Transverse colon (tissue), 4 donors: Measurements from ENCODE around the gene MPDU1. TPM values are rescaled to one million over a fixed set of nuclear protein-coding genes. Genes with fewer than 3 reads are reported as not detected.

Experiments used
- DNase-seq: peaks from one replicate; pipeline ENCODE4 v3.0.0-alpha.2; 2019
- H3K27ac ChIP-seq, 4 donors: fragments of 200-600 bp; sonication (generic); 2 replicates each; pipeline ENCODE4 v1.5.1; 2016 to 2018; ENCODE audit warnings: inconsistent platforms in 4 of 4
- H3K27me3 ChIP-seq: fragments of 200-600 bp; sonication (generic); 2 replicates; pipeline ENCODE4 v1.5.1; 2017; ENCODE audit warnings: inconsistent platforms
- H3K36me3 ChIP-seq, 4 donors: fragments of 200-600 bp; sonication (generic); 2 replicates each; pipeline ENCODE4 v1.5.1; 2017 to 2019; ENCODE audit warnings: inconsistent platforms in 4 of 4
- H3K4me1 ChIP-seq, 4 donors: fragments of 200-600 bp; sonication (generic); 2 replicates each; pipeline ENCODE4 v1.5.1; 2017 to 2020; ENCODE audit warnings: inconsistent platforms in 4 of 4
- H3K4me3 ChIP-seq, 4 donors: fragments of 200-600 bp; sonication (generic); 1 replicate in 1 of 4; 2 replicates in 3 of 4; pipeline versions ENCODE4 v1.5.1 to v1.6.1; 2017 to 2019; ENCODE audit warnings: inconsistent platforms in 4 of 4
- H3K9me3 ChIP-seq, 2 donors: fragments of 200-600 bp; sonication (generic); 2 replicates each; pipeline ENCODE4 v1.5.1; 2017 to 2019; ENCODE audit warnings: inconsistent platforms in 2 of 2
- EP300 ChIP-seq: sonication (generic); formaldehyde crosslinking; IDR thresholded peaks from one replicate; pipeline ENCODE4 v1.6.1; 2017; ENCODE audit warnings: antibody characterized with exemption, low read depth
- POLR2A ChIP-seq: fragments of 450-650 bp; IDR thresholded peaks from one replicate; pipeline ENCODE4 v1.6.1; 2016; ENCODE audit warnings: antibody characterized with exemption, mild to moderate bottlenecking, moderate library complexity
- POLR2AphosphoS5 ChIP-seq, 3 donors: sonication (generic); formaldehyde crosslinking; IDR thresholded peaks; one replicate each; pipeline ENCODE4 v1.6.1; 2016; ENCODE audit warnings: antibody characterized with exemption in 3 of 3
- WGBS, 2 donors: methylation state at CpG; one replicate each; pipeline ENCODE4 v1.1.5; 2018; ENCODE audit warnings: low coverage in 1 of 2; 5-methylcytosine and 5-hydroxymethylcytosine counted together
- in situ Hi-C, 4 donors: fragments of 200-750 bp; cut with MboI; loops; one replicate each; pipeline versions ENCODE4 v1.15.0 to v1.15.1; 2017; ENCODE audit warnings: low sequenced_read_pairs in 3 of 4, low pct_ligation_motif_present in 1 of 4, low pct_unique_long_range_greater_than_20kb in 1 of 4
- intact Hi-C: fragments of 100-400 bp; cut with DNase I; formaldehyde crosslinking; loops from one replicate; pipeline ENCODE4 v1.15.1; 2023; ENCODE audit warnings: low total_unique reads
- total RNA-seq, 4 donors: library from RNA; depleted of rRNA; stranded (reverse); fragments of >200 nt; gene quantifications; one replicate each; pipeline ENCODE4 v1.1.0, GENCODE V29; 2016
- TF ChIP-seq, protein P1 (sequence below), 5 experiments: fragments of 200-600 bp in 3 of 5; fragments of 450-650 bp in 2 of 5; sonication (generic) in 3 of 5; IDR thresholded peaks; 1 replicate in 2 of 5; 2 replicates in 3 of 5; pipeline ENCODE4 v1.5.1; 2016 to 2017; ENCODE audit warnings: antibody characterized with exemption in 5 of 5, inconsistent platforms in 3 of 5, mild to moderate bottlenecking in 2 of 5, moderate library complexity in 1 of 5

Gene MPDU1
- total RNA-seq, 4 donors from 2014 or later = 97.9 to 312 (median 157) TPM

DNA sequence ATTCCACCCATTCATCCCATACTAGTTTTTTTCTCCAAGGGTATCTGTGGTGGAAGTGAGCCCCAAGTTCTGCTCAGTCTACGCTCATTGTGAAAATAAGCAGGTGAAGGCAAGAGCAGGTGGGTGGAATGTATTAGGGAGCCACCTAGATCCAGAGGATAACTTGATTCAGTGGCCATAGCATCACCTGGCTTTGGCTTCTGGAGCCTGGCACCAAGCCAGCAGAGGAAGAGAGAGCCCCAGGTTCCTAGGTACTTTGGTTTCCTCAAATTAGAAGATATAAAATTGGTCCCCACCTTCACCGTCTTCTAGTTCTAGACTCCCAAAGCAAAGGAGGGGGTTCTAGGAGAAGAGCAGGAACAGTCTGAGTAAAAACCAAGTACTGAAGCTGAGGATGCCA, 27.0 kb downstream of the MPDU1 start:
- TF ChIP-seq, protein P1, sequence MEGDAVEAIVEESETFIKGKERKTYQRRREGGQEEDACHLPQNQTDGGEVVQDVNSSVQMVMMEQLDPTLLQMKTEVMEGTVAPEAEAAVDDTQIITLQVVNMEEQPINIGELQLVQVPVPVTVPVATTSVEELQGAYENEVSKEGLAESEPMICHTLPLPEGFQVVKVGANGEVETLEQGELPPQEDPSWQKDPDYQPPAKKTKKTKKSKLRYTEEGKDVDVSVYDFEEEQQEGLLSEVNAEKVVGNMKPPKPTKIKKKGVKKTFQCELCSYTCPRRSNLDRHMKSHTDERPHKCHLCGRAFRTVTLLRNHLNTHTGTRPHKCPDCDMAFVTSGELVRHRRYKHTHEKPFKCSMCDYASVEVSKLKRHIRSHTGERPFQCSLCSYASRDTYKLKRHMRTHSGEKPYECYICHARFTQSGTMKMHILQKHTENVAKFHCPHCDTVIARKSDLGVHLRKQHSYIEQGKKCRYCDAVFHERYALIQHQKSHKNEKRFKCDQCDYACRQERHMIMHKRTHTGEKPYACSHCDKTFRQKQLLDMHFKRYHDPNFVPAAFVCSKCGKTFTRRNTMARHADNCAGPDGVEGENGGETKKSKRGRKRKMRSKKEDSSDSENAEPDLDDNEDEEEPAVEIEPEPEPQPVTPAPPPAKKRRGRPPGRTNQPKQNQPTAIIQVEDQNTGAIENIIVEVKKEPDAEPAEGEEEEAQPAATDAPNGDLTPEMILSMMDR (IDR thresholded peaks at IDR 0.05) = no peak
- TF ChIP-seq EP300 (no peak), POLR2A (no peak), POLR2AphosphoS5 (IDR thresholded peaks at IDR 0.05) (no peak)
- 98 to 100% methylated on average over 1 to 2 of the region's 2 CpGs for WGBS, 2 donors
- Histone ChIP-seq H3K4me1 (peaks cover 16 to 32% (median 27%) of the 10 kb centered on the region in 4 donors), H3K4me3 (no peak overlapping the region), H3K9me3 (no peaks in the 10 kb centered on the region), H3K27me3 (no peaks in the 10 kb centered on the region), H3K27ac (no peak overlapping the region), H3K36me3 (peaks cover 0 to 1% (median 0%) of the 10 kb centered on the region in 4 donors)
- intact Hi-C loops = no loop called here
- DNase-seq = no peak
- in situ Hi-C loops = no loop called here

DNA sequence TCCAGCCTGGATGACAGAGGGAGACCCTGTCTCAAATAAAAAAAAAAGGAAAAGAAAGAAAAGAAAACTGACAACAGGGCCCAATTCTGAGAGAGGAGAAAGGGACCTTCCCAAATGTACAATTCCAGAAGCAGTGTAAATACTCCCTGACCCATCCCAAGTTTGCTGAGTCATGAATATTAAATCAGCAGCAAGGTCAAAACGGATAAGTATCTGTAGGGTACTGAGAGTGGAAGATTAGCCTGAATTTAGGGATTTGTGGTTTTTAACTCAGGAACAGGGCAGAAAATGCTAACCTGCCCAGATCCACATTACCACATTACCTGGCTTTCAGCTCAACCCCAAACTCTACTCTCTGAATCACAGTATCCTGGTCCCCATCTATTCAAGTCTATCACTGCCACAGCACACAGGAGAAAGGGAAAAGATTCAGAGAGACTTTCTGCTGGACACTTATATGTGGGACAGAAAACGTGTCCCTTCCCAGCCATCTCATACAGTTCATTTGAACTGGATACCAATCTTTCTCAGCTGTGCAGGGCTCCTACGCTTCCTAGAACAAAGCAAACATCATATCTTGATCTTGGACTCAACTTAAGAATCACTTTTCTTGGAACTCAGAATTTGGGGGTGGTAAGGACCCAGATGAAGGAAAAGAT, 28.1 kb downstream of the MPDU1 start:
- in situ Hi-C loops = no loop called here
- H3K27me3 ChIP-seq = no peaks in the 10 kb centered on the region
- TF ChIP-seq EP300 (no peak), POLR2A (no peak), POLR2AphosphoS5 (IDR thresholded peaks at IDR 0.05) (no peak)
- TF ChIP-seq, protein P1 (IDR thresholded peaks at IDR 0.05) = no peak
- intact Hi-C loops = no loop called here
- H3K4me1 ChIP-seq = peaks cover 16 to 34% (median 27%) of the 10 kb centered on the region in 4 donors
- no peak overlapping the region for H3K27ac ChIP-seq
- DNase-seq = no peak
- no peaks in the 10 kb centered on the region for H3K9me3 ChIP-seq
- no peaks in the 10 kb centered on the region for H3K36me3 ChIP-seq
- H3K4me3 ChIP-seq = no peak overlapping the region
- 75 to 100% methylated on average over 1 to 3 of the region's 3 CpGs for WGBS, 2 donors

DNA sequence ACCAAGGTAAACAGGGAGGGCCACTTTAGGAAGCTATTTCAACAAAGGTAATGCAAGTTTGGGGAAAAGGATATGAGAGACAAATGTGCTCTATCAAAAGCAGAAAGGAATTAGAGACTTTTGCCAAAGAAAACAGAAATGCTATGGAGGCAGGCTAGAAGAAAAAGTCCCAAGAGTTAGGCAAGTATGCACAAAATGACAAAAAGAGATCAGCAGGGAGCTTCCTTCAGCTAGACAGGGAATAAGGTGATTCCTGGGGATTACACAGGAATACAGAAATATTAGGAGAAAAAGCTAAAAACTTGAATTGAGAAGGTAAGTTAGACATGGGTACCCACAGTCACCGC, 28.6 kb downstream of the MPDU1 start:
- 96 to 100% methylated on average over 1 of the region's 1 CpG for WGBS, 2 donors
- intact Hi-C loops = no loop called here
- no peak overlapping the region for H3K27ac ChIP-seq
- in situ Hi-C loops = no loop called here
- H3K9me3 ChIP-seq = no peaks in the 10 kb centered on the region
- peaks cover 16 to 34% (median 27%) of the 10 kb centered on the region in 4 donors for H3K4me1 ChIP-seq
- H3K36me3 ChIP-seq = no peaks in the 10 kb centered on the region
- no peak overlapping the region for H3K4me3 ChIP-seq
- no peak for DNase-seq
- no peaks in the 10 kb centered on the region for H3K27me3 ChIP-seq
- TF ChIP-seq EP300 (no peak), POLR2A (no peak), POLR2AphosphoS5 (IDR thresholded peaks at IDR 0.05) (no peak)
- TF ChIP-seq, protein P1 (IDR thresholded peaks at IDR 0.05) = no peak

- Histone ChIP-seq H3K9me3 (no peaks in the 10 kb centered on the region), H3K4me3 (peak overlapping the region; percentile 61 to 92 (median 71)), H3K27ac (peak overlapping the region; percentile 90 to 98 (median 96)), H3K36me3 (no peaks in the 10 kb centered on the region), H3K27me3 (no peaks in the 10 kb centered on the region), H3K4me1 (peaks cover 16 to 34% (median 27%) of the 10 kb centered on the region in 4 donors)
- intact Hi-C loops (no loop called here), in situ Hi-C loops (no loop called here)
- WGBS, 2 donors = 7% methylated on average over 20 of the region's 20 CpGs; no CpG with 5 or more reads in 1 of the 2 donors
- DNase-seq = no peak
- TF ChIP-seq POLR2AphosphoS5 (IDR thresholded peaks at IDR 0.05) (no peak), EP300 (no peak)
Measured at GRCh38 chr17:7613769-7614424, 30.2 kb downstream of the MPDU1 start.
